Activated CD4-positive, alpha-beta T cell treated with anti-CD3 and anti-CD28 coated beads, Interleukin-2, amount 50 U/mL, for 4 hours (primary cell): Measurements from ENCODE around the gene GPX4.

Experiments
- DNase-seq, 2 experiments: peaks; one replicate each; pipeline ENCODE4 v3.0.0-alpha.2; 2020

GPX4 gene

DNA sequence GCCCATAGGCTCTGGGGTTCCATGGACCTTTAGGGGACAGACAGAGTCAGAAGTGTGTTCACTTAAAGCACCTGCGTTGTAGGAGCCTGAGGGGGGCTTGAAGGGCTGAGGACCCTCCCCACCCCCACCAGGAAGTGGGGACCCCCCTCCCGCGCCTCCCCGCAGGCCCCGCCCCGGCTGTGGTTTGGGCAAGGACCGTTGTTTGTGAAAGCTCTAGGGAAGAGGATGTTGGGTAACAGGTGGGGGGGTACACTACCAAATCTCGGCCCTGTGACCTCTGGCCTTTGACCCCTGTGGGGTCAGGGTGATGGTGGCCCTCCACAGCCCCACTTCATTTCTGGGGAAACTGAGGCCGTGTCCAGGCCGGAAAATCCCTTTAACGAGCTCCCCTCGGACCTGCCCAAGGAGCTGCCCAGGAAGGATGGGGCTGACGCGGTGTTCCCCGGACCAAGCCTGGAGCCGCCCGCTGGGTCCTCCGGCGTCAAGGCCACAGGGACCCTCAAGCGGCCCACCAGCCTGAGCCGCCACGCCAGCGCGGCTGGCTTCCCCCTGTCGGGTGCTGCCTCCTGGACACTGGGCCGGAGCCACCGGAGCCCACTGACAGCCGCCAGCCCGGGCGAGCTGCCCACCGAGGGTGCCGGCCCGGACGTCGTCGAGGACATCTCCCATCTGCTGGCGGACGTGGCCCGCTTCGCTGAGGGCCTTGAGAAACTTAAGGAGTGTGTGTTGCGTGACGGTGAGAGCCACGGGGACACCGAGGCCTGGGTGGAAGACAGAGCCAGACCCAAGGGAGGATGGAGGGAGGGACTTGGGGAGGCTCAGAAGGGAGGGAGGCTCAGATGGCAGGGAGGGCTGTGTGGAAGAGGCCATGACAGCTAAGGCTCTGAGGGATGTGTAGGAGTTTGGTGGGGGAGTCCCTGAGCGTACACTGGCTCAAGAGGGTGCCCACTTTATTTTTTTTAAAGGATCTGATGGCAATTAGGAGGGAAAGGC is 35.5 kb upstream of the GPX4 start:
- DNase-seq, result peak in 1 of 2 experiments; percentile 49

GRCh38 chr19:1069009-1069779 is 34.6 kb upstream of the GPX4 start:
- DNase-seq, result peak; percentile 46 to 48

DNA sequence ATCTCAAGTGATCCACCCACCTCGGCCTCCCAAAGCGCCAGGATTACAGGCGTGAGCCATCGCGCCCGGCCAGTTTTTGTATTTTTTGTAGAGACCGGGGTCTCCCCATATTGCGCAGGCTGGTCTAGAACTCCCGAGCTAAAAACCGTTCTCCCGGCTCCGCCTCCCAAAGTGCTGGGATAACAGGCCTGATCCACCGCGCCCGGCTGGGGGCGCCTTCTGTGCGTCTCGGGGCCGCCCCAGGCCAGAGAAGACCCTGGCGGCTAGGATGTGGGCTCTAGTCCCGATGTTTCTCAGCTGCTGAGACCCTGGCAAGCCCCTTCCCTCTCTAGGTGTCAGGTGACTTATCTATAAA is 33.2 kb upstream of the GPX4 start:
- no peak for DNase-seq

GRCh38 chr19:1070931-1071791 is 32.6 kb upstream of the GPX4 start:
- no peak for DNase-seq

- no peak for DNase-seq
Measured at GRCh38 chr19:1072371-1073015, 31.3 kb upstream of the GPX4 start.

DNA sequence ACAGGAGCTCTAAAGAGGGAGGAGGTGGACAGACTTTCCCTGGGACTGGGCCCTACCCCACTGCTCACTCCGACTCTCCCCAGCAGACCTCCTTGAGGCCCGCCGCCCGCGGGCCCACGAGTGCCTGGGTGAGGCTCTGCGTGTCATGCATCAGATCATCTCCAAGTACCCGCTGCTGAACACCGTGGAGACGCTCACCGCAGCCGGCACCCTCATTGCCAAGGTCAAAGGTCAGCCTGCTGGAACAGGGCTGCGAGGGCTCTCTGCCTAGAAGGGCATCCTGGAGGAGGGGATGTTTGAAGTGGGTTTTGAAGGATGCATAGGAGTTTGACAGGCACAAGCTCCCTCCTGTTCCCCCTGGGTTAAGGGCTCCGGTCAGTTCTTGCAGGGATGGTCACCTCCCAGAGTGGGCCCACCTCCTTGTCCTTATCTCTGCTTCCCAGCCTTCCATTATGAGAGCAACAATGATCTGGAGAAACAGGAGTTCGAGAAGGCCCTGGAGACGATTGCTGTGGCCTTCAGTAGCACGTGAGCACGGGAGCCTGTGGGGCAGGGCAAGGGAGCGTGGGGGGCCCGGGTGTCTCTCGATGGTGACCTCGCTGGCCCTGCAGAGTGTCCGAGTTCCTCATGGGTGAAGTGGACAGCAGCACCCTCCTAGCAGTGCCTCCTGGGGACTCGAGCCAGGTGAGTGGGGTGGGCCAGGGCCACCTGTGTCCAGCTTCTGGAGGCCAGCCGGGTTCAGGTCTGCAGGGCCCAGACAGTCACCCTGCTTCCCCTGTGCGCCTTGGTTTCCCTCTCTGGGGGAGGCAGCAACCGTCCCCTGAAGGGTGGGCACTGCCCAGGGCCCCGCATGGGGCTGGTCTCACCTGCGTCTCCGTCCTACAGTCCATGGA is 30.5 kb upstream of the GPX4 start:
- DNase-seq, result no peak

DNA sequence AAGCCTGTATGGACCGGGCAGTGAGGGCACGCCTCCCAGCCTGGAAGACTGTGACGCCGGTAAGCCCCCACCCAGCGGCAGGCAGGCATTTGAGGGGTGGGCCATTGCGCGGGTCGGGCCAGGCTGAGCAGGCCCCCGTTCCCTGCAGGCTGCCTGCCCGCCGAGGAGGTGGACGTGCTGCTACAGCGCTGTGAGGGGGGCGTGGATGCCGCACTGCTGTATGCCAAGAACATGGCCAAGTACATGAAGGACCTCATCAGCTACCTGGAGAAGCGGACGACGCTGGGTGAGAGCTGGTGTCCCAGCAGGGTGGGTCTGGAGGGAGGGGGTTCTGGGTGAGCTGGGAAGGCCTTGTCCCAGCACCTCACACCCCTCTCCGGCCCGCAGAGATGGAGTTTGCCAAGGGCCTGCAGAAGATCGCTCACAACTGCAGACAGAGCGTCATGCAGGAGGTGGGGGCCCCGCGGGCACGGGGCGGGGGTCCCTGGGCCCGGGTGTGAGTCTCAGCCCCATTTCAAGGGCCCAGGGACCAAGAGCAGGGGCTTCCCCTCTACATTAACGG is 29.8 kb upstream of the GPX4 start:
- DNase-seq, result no peak

DNA sequence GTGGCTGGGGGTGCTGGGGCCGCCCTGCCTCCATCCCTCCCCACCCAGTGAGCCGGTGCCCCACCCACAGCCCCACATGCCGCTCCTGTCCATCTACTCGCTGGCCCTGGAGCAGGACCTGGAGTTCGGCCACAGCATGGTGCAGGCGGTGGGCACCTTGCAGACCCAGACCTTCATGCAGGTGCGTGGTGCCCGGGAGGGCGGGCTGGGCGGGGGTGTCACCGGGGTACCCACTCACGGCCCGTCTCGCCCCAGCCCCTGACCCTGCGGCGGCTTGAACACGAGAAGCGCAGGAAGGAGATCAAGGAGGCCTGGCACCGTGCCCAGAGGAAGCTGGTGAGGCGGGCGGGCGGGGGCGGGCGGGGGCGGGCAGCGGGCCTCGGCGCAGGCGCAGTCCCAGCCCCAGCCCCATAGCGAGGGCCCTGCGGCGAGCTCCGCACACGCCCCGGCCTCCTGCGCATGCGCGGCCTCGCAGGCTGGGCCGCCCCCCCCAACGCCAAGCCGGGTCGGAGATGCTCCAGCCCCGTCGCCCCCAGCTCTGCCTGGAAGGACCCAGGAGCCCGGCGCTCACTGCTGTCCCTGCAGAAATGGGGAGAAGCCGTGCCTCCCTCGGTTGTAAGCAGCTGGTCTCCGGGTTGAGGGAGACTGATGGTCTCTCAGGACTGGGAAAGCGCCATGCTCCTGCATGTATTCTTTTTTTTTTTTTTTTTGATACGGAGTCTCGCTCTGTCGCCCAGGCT is 29.1 kb upstream of the GPX4 start:
- peak; percentile 91 to 92 for DNase-seq

DNA sequence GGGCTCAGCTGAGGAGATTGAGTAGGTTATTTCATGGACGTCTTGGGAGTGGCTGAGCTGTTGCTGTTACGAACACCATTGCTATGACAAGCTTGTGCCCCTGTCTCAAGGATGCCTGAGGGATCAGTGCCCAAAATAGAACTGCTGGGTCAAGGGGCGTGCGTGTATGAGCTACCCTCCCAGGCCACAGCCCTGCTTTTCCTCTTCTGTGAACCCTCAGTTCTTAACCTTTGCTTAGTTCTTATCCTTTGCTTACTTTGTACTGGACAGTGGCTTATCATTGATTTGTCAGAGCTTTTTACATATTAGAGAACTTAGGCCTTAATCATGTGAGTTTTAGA is 27.8 kb upstream of the GPX4 start:
- DNase-seq, result no peak

DNA sequence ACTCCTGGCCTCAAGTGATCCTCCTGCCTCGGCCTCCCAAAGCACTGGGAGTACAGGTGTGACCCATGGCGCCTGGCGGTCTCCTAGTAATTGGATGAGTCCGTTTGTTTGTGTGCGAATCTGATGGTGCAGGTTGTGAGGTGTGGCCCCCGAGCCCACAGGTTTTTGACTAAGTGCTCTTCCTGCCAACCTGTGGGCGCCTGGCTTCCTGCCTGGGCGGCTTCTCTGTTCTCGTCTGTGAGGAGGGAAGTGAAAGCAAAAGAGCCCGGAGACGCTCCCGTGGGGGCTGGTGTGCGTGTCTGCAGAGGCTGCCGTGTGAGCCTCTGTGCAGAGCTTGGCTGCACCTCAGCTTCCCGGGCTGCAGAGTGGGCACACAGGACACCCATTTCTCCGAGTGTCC is 26.8 kb upstream of the GPX4 start:
- peak; percentile 89 to 93 for DNase-seq

DNA sequence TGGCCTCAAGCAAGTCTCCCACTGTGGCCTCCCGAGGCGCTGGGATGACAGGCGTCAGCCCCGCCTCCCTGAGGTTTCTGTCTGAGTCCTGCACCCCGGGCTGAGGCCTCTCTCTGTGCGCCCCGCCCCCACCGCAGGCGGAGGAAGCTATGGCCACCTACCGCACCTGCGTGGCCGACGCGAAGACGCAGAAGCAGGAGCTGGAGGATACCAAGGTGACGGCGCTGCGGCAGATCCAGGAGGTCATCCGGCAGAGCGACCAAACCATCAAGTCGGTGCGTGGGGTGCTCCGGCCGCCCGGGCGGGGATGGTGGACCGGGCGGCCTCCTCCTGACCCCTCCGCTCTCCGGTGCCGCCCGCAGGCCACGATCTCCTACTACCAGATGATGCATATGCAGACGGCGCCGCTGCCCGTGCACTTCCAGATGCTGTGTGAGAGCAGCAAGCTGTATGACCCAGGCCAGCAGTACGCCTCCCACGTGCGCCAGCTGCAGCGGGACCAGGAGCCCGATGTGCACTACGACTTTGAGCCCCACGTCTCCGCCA is 24.2 kb upstream of the GPX4 start:
- no peak for DNase-seq

DNA sequence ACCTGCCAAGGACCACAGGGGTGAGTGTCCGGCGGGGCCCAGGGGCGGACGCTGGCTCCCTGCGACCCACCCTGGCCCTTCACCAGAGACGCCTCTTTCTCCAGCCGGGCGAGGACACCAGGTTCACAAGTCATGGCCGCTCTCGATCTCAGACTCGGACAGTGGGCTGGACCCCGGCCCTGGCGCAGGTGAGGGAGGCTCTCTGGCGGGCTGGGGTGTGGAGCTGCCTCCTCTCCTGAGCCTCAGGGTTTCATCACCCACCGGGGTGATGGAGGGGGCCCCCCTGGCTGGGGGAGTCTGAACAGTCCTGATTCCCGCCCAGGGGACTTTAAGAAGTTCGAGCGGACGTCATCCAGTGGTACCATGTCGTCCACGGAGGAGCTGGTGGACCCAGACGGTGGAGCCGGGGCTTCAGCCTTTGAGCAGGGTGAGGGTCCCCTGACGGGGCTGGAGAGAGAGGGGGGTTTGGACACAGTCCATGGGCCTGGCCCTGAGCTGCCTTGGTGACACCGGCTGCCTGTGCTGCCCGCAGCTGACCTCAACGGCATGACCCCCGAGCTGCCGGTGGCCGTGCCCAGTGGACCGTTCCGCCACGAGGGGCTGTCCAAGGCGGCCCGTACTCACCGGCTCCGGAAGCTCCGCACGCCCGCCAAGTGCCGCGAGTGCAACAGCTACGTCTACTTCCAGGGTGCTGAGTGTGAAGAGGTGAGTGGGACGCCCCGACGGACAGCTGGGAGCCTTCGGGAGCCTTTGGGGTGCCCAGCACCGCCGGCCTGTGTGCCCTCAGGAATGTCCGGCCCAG is 23.2 kb upstream of the GPX4 start:
- no peak for DNase-seq

DNA sequence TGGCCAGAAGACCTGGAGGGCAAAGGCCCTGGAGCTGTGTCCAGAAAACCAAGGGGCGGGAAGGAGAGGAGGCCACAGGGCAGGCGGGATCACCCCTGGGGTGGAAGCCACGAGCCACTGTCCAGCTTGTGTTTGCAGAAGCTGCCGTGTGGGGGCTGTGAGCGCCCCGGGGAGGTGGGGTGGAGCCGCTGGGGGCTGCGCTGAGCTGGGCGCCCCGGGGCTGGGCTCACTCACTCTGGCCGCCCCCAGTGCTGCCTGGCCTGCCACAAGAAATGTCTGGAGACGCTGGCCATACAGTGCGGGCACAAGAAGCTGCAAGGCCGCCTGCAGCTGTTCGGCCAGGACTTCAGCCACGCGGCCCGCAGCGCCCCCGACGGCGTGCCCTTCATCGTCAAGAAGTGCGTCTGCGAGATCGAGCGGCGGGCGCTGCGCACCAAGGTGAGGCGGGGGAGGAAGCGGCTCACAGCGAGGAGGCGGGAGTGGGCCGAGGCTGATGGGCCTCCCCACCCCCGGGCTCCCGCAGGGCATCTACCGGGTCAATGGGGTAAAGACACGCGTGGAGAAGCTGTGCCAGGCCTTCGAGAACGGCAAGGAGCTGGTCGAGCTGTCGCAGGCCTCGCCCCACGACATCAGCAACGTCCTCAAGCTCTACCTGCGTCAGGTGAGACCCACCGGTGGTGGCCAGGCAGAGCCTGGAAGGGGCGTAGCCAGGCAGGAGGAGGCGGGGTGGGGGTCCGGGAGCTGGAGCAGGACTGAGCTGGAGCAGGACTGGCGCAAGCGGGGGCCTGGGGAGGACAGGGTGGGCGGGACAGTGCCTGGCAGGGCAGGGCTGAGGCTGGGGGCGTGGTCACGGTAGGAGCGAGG is 22.3 kb upstream of the GPX4 start:
- DNase-seq, result no peak

GRCh38 chr19:1082165-1082927 is 21.4 kb upstream of the GPX4 start:
- DNase-seq, result peak; percentile 69 to 70

GRCh38 chr19:1082928-1083816 is 20.6 kb upstream of the GPX4 start:
- no peak for DNase-seq
